Measurements from ENCODE around the gene PPFIBP2.

Gene PPFIBP2

GRCh38 chr11:7668911-7669310, 155.1 kb downstream of the PPFIBP2 start:
- Histone ChIP-seq H3K4me3 (ENCODE audit: low read length) (no peak overlapping the region), H3K4me1 (ENCODE audit: low read length) (peaks cover 31% of the 10 kb centered on the region), H3K4me2 (ENCODE audit: low read depth, low read length) (no peak overlapping the region), H2AFZ (ENCODE audit: low read length) (no peak overlapping the region), H3F3A (ENCODE audit: insufficient read depth, low read length) (0 out of 2 replicates have a peak, but pooled peaks cover 3% of the 10 kb centered on the region), H3K36me3 (replicated peaks; ENCODE audit: insufficient read depth, low read length) (no peaks in the 10 kb centered on the region), H4K20me1 (ENCODE audit: insufficient read depth, low read length) (no peaks in the 10 kb centered on the region), H3K9me2 (replicated peaks; ENCODE audit: insufficient read depth, low read length) (no peaks in the 10 kb centered on the region), H3K9ac (ENCODE audit: low read length) (no peak overlapping the region), H3K9me3 (replicated peaks; ENCODE audit: insufficient read depth, low read length) (no peaks in the 10 kb centered on the region), H3K79me2 (ENCODE audit: low read length) (no peaks in the 10 kb centered on the region), H3K27ac (ENCODE audit: low read length) (no peak overlapping the region), H3K27me3 (replicated peaks; ENCODE audit: insufficient read depth, low read length) (no peaks in the 10 kb centered on the region)
- no peak for DNase-seq
- no peak for TF ChIP-seq EZH2phosphoT487 (IDR thresholded peaks at IDR 0.05; ENCODE audit: low read length)
- no peak for TF ChIP-seq EZH2 (optimal IDR thresholded peaks at IDR 0.05; ENCODE audit: low read depth, low read length)
- no peak for TF ChIP-seq CTCF (IDR thresholded peaks at IDR 0.05; ENCODE audit: low read length)

- Histone ChIP-seq H3K4me2 (ENCODE audit: low read depth, low read length) (no peak overlapping the region), H3K9me2 (replicated peaks; ENCODE audit: insufficient read depth, low read length) (no peaks in the 10 kb centered on the region), H2AFZ (ENCODE audit: low read length) (no peak overlapping the region), H3K4me3 (ENCODE audit: low read length) (no peak overlapping the region), H3F3A (ENCODE audit: insufficient read depth, low read length) (0 out of 2 replicates have a peak, but pooled peaks cover 3% of the 10 kb centered on the region), H3K4me1 (ENCODE audit: low read length) (peaks cover 27% of the 10 kb centered on the region), H3K9ac (ENCODE audit: low read length) (no peak overlapping the region), H3K27me3 (replicated peaks; ENCODE audit: insufficient read depth, low read length) (no peaks in the 10 kb centered on the region), H3K79me2 (ENCODE audit: low read length) (no peaks in the 10 kb centered on the region), H3K27ac (ENCODE audit: low read length) (no peak overlapping the region), H4K20me1 (ENCODE audit: insufficient read depth, low read length) (no peaks in the 10 kb centered on the region), H3K9me3 (replicated peaks; ENCODE audit: insufficient read depth, low read length) (no peaks in the 10 kb centered on the region), H3K36me3 (replicated peaks; ENCODE audit: insufficient read depth, low read length) (no peaks in the 10 kb centered on the region)
- TF ChIP-seq EZH2phosphoT487 (IDR thresholded peaks at IDR 0.05; ENCODE audit: low read length) (no peak), EZH2 (optimal IDR thresholded peaks at IDR 0.05; ENCODE audit: low read depth, low read length) (no peak), CTCF (IDR thresholded peaks at IDR 0.05; ENCODE audit: low read length) (no peak)
- no peak for DNase-seq
Observed at GRCh38 chr11:7670641-7671040, 156.8 kb downstream of the PPFIBP2 start.

- peak overlapping the region; percentile 11; the same call in 1 of the 2 replicates for H3K4me2 ChIP-seq (ENCODE audit: low read depth, low read length)
Observed at GRCh38 chr11:7671347-7672215, 157.8 kb downstream of the PPFIBP2 start.

More at GRCh38 chr11:7671347-7672215, 157.8 kb downstream of the PPFIBP2 start:
- Histone ChIP-seq H4K20me1 (ENCODE audit: insufficient read depth, low read length) (no peaks in the 10 kb centered on the region), H3K4me3 (ENCODE audit: low read length) (no peak overlapping the region), H3K36me3 (replicated peaks; ENCODE audit: insufficient read depth, low read length) (no peaks in the 10 kb centered on the region), H3F3A (ENCODE audit: insufficient read depth, low read length) (0 out of 2 replicates have a peak, but pooled peaks cover 3% of the 10 kb centered on the region), H3K27ac (ENCODE audit: low read length) (peak overlapping the region; percentile 6; the same call in 1 of the 2 replicates), H3K9ac (ENCODE audit: low read length) (no peak overlapping the region), H2AFZ (ENCODE audit: low read length) (no peak overlapping the region; the same call in 1 of the 2 replicates), H3K9me3 (replicated peaks; ENCODE audit: insufficient read depth, low read length) (no peaks in the 10 kb centered on the region), H3K4me1 (ENCODE audit: low read length) (peaks cover 27% of the 10 kb centered on the region), H3K79me2 (ENCODE audit: low read length) (no peaks in the 10 kb centered on the region), H3K27me3 (replicated peaks; ENCODE audit: insufficient read depth, low read length) (no peaks in the 10 kb centered on the region), H3K9me2 (replicated peaks; ENCODE audit: insufficient read depth, low read length) (no peaks in the 10 kb centered on the region)
- TF ChIP-seq CTCF (IDR thresholded peaks at IDR 0.05; ENCODE audit: low read length): no peak
- no peak for TF ChIP-seq EZH2 (optimal IDR thresholded peaks at IDR 0.05; ENCODE audit: low read depth, low read length)
- no peak for TF ChIP-seq EZH2phosphoT487 (IDR thresholded peaks at IDR 0.05; ENCODE audit: low read length)
- peak; percentile 22 for DNase-seq
